Brain microvascular endothelial cell (primary cell): ENCODE results near the gene SART3.
"Not testable (repeated sequence)": the region's sequence is repeated elsewhere in the genome, so short reads cannot be mapped to it uniquely, and the experiment has no call there.

Experiments used
- DNase-seq: peaks from one replicate; pipeline ENCODE4 v3.0.0-alpha.2; 2020
- H3K27ac ChIP-seq: fragments of 250-450 bp; sonication (Bioruptor Pico); 2 replicates; pipeline ENCODE4 v1.5.1; 2020; ENCODE audit warnings: mild to moderate bottlenecking, moderate library complexity
- H3K27me3 ChIP-seq: fragments of 250-450 bp; sonication (Bioruptor Pico); replicated peaks from 2 replicates; pipeline ENCODE4 v1.5.1; 2020; ENCODE audit warnings: mild to moderate bottlenecking
- H3K36me3 ChIP-seq: fragments of 250-450 bp; sonication (Bioruptor Pico); replicated peaks from 2 replicates; pipeline ENCODE4 v1.5.1; 2020; ENCODE audit warnings: mild to moderate bottlenecking
- H3K4me3 ChIP-seq: 2 replicates; pipeline ENCODE4 v1.5.1; 2011; ENCODE audit warnings: low read depth, mild to moderate bottlenecking, control low read depth, low read length, moderate library complexity
- in situ Hi-C: cut with HindIII; loops from 2 replicates; pipeline ENCODE4 v1.10.0; 2017; ENCODE audit warnings: low sequenced_read_pairs, low pct_ligation_motif_present
- TF ChIP-seq, protein P1 (sequence below): IDR thresholded peaks from 2 replicates; pipeline ENCODE4 v1.5.1; 2011; ENCODE audit warnings: low read depth, mild to moderate bottlenecking, moderate library complexity, low read length, control low read depth, inconsistent platforms; ENCODE audit errors: missing control alignments

SART3 gene

DNA sequence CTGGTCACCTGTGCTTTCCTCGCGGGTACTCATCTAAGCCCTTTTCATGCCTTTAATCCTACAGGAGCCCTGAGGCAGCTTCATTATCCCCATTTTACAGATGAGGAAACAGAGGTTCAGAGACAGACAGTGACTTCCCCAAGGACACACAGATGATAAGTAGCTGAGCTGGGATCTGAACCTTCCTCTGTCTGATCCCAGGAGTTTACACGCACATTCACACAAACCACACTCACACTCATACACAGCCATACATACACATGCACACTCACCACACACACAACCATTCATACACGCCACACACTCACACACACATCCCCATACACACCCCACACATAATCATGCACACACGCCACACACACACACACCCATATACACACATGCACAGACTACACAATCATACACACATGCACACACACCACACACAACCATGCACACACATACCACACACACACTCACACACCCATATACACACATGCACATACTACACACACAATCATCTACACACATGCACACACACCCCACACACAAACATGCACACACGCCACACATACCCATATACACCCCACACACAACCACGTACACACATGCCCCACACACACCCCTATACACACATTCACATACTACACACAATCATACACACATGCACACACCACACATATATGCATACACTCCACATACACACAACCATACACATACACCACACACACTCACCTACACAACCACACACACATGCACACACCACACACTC lies 34.2 kb upstream of the SART3 start:
- DNase-seq, result no peak
- in situ Hi-C loops, result no loop called here
- Histone ChIP-seq H3K27ac (no peak overlapping the region), H3K27me3 (no peaks in the 10 kb centered on the region), H3K36me3 (no peaks in the 10 kb centered on the region), H3K4me3 (no peak overlapping the region)
- TF ChIP-seq, protein P1, sequence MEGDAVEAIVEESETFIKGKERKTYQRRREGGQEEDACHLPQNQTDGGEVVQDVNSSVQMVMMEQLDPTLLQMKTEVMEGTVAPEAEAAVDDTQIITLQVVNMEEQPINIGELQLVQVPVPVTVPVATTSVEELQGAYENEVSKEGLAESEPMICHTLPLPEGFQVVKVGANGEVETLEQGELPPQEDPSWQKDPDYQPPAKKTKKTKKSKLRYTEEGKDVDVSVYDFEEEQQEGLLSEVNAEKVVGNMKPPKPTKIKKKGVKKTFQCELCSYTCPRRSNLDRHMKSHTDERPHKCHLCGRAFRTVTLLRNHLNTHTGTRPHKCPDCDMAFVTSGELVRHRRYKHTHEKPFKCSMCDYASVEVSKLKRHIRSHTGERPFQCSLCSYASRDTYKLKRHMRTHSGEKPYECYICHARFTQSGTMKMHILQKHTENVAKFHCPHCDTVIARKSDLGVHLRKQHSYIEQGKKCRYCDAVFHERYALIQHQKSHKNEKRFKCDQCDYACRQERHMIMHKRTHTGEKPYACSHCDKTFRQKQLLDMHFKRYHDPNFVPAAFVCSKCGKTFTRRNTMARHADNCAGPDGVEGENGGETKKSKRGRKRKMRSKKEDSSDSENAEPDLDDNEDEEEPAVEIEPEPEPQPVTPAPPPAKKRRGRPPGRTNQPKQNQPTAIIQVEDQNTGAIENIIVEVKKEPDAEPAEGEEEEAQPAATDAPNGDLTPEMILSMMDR, result no peak

DNA sequence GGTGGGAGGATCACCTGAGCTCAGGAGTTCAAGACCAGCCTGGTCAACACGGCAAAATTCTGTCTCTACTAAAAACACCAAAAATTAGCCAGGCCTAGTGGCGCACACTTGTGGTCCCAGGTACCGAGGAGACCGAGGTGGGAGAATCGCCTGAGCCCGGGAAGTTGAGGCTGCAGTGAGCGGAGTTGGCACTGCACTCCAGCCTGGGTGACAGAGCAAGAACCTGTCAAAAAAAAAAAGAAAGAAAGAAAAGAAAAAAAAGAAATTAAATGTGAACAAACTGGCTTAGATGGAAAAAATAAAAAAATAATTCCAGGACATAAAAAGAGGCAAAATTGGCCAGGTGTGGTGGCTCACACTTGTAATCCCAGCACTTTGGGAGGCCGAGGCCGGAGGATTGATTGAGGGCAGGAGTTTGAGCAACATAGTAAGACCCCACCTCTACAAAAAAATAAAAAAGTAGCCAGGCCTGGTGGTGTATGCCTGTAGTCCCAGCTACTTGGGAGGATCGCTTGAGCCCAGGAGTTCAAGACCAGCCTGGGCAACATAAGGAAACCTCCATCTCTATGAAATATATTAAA lies 33.4 kb upstream of the SART3 start:
- no peak overlapping the region for H3K27ac ChIP-seq
- no peak overlapping the region for H3K4me3 ChIP-seq
- H3K36me3 ChIP-seq, result no peaks in the 10 kb centered on the region
- H3K27me3 ChIP-seq, result no peaks in the 10 kb centered on the region
- in situ Hi-C loops, result no loop called here
- DNase-seq, result no peak
- TF ChIP-seq, protein P1, result no peak

DNA sequence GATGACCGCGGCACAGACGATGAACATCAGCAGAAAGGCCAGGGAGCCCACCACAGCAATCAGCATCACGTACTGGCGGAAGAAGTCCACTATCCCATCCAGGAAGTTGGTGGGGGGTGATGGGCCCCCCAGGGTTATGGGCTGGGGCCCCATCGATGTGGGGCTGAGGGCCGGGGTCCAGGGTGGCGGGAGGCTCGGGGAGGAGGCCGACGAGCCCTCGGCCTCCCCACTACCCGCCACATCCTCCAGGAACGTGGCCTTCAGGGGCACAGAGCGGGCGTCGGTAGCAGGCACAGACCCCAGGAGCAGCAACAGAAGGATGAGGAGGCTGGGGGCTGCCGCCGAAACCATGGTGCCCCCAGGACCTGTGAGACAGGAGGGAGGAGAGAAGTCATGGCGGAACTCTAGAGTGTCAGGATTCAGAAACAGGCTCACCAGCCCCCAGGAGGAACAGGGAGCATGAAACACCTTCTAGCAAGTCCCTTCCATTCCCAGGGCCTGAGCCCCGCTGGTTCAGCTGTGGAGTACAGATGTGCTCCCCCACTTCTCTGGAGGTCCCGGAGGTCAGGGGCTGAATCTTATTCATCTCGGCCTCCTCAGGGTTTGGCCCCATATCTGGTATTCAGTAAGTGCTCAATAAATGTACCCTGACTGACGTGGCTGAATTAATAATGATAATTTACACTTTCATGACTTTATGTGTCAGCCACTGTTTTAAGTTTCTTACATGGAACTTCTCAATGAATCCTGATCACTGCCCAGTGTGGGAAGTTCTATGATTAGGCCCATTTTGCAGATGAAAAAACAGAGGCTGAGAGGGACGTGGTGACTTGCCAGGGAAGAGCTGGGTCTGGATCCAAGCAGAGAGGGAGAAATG lies 31.3 kb upstream of the SART3 start:
- TF ChIP-seq, protein P1, result no peak
- no peak overlapping the region for H3K4me3 ChIP-seq
- H3K27me3 ChIP-seq, result no peaks in the 10 kb centered on the region
- no peak for DNase-seq
- in situ Hi-C loops, result no loop called here
- H3K27ac ChIP-seq, result no peak overlapping the region
- H3K36me3 ChIP-seq, result no peaks in the 10 kb centered on the region

DNA sequence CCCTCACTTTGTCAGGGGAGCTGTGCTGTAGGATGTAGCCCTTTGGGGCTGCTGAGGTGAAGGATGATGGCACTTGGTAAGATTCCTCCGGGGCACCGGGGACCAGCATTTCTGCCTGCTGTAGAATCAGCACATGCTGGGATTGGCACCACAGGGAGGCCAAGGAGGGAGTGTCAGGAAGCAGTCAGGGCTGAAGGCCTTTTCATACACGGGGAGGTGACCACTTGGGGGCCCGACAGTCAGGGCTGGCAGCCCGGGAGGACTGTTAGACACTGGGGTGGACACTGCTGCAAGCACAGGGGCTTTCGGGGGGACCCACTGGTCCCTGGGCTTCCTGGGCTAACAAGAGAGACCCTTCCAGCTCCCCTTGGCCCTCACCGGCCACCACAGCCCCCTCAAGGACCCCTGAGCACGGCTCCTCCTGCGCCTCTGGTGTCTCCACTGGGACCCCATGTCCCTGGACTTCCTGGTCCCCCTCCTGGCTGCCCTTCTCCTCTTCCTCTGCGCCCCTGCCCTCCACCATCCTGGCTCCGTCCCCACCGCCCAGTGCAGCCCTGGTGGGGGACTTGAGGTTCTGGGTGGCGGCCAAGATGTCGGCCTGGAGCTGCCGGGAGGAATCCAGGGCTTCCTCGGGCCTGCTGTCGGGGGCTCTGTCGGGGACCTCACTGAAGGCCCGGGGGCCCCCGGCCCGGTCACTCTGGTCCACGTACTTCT lies 30.5 kb upstream of the SART3 start:
- TF ChIP-seq, protein P1, result no peak
- no peak overlapping the region for H3K27ac ChIP-seq
- DNase-seq, result no peak
- in situ Hi-C loops, result no loop called here
- H3K4me3 ChIP-seq, result no peak overlapping the region
- H3K27me3 ChIP-seq, result no peaks in the 10 kb centered on the region
- H3K36me3 ChIP-seq, result no peaks in the 10 kb centered on the region

DNA sequence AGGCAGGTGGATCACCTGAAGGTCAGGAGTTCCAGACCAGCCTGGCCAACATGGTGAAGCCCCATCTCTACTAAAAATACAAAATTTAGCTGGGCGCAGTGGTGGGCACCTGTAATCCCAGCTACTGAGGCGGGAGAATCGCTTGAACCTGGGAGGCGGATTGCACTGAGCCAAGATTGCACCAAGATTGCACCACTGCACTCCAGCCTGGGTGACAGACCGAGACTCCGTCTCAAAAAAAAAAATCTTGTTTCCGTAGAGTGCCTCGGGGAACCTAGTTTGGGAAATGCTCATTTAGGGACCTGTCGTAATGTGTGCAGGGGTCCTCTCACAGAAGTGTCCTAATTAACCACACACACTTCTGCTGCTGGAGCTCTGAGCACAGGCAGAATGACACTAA lies 29.5 kb upstream of the SART3 start:
- H3K36me3 ChIP-seq, H3K27me3 ChIP-seq, H3K4me3 ChIP-seq, DNase-seq, in situ Hi-C loops, H3K27ac ChIP-seq: not testable (repeated sequence)
